Measurements from ENCODE around the gene SMG6.

Gene SMG6

GRCh38 chr17:2312736-2313135, 9.2 kb upstream of the SMG6 start:
- POLR2A ChIA-PET (ENCODE audit: low non-redundant PET) = no interaction called here
- H3K27ac ChIP-seq = no peak overlapping the region
- no peak for TF ChIP-seq CTCF (conservative IDR thresholded peaks at IDR 0.05; ENCODE audit: low read depth)
- DNase-seq (ENCODE audit: low spot score) = no peak
- CTCF ChIA-PET = no interaction called here

GRCh38 chr17:2309338-2310154, 6.0 kb upstream of the SMG6 start:
- ChIA-PET POLR2A (ENCODE audit: low non-redundant PET) (no interaction called here), CTCF (no interaction called here)
- TF ChIP-seq CTCF (conservative IDR thresholded peaks at IDR 0.05; ENCODE audit: low read depth) = no peak

GRCh38 chr17:2304931-2305330, 1.3 kb upstream of the SMG6 start:
- ChIA-PET CTCF (interaction anchor here (0.8 kb wide), 1 partner anchor 275 kb away, joined by 10 read pairs; the partner anchor contains the start of gene DPH1), POLR2A (ENCODE audit: low non-redundant PET) (no interaction called here)
- TF ChIP-seq CTCF (conservative IDR thresholded peaks at IDR 0.05; ENCODE audit: low read depth) = no peak
- DNase-seq (ENCODE audit: low spot score) = no peak
- no peak overlapping the region for H3K27ac ChIP-seq

More at GRCh38 chr17:2309338-2310154, 6.0 kb upstream of the SMG6 start:
- no peak for DNase-seq (ENCODE audit: low spot score)
- H3K27ac ChIP-seq = no peak overlapping the region

GRCh38 chr17:2302778-2303203, 794 bp downstream of the SMG6 start:
- CTCF ChIA-PET = no interaction called here
- no peak for DNase-seq (ENCODE audit: low spot score)
- POLR2A ChIA-PET (ENCODE audit: low non-redundant PET) = interaction anchor here (0.5 to 1.4 kb wide), 3 partner anchors 19 to 33 kb away, joined by 3 read pairs; partner anchors contain the start of gene TSR1
- peak overlapping the region; percentile 92 for H3K27ac ChIP-seq
- TF ChIP-seq CTCF (conservative IDR thresholded peaks at IDR 0.05; ENCODE audit: low read depth) = no peak

GRCh38 chr17:2299756-2300155, 3.8 kb downstream of the SMG6 start:
- H3K27ac ChIP-seq = no peak overlapping the region
- no peak for DNase-seq (ENCODE audit: low spot score)
- ChIA-PET POLR2A (ENCODE audit: low non-redundant PET) (no interaction called here), CTCF (no interaction called here)
- TF ChIP-seq CTCF (conservative IDR thresholded peaks at IDR 0.05; ENCODE audit: low read depth) = no peak

- ChIA-PET POLR2A (ENCODE audit: low non-redundant PET) (no interaction called here), CTCF (interaction anchor here (0.7 kb wide), 1 partner anchor 24 kb away, joined by 5 read pairs; no protein-coding TSS in a partner anchor)
- TF ChIP-seq CTCF (conservative IDR thresholded peaks at IDR 0.05; ENCODE audit: low read depth) = no peak
- no peak overlapping the region for H3K27ac ChIP-seq
- DNase-seq (ENCODE audit: low spot score) = no peak
These were observed 4.4 kb downstream of the SMG6 start for GRCh38 chr17:2299136-2299535.
